Skeletal muscle satellite cell (primary cell): ENCODE results near the gene HOXD13.

ENCODE experiments used
- H3K27me3 ChIP-seq: 2 replicates; pipeline ENCODE4 v1.7.0; 2013; ENCODE audit warnings: low read length; ENCODE audit not compliant: control insufficient read depth, insufficient read depth
- H3K36me3 ChIP-seq: 2 replicates; pipeline ENCODE4 v1.7.0; 2013; ENCODE audit warnings: mild to moderate bottlenecking, control low read depth, low read length; ENCODE audit not compliant: insufficient read depth
- H3K4me1 ChIP-seq: 2 replicates; pipeline ENCODE4 v1.7.0; 2013; ENCODE audit warnings: low read length; ENCODE audit not compliant: control insufficient read depth, insufficient read depth
- H3K4me2 ChIP-seq: 2 replicates; pipeline ENCODE4 v1.7.0; 2013; ENCODE audit warnings: mild to moderate bottlenecking, low read length
- H3K4me3 ChIP-seq: 2 replicates; pipeline ENCODE4 v1.7.0; 2013; ENCODE audit warnings: low read length
- H3K9ac ChIP-seq: 2 replicates; pipeline ENCODE4 v1.7.0; 2013; ENCODE audit warnings: mild to moderate bottlenecking, low read depth, low read length, moderate library complexity
- H3K9me3 ChIP-seq: replicated peaks from 2 replicates; pipeline ENCODE4 v1.7.0; 2013; ENCODE audit warnings: mild to moderate bottlenecking, control low read depth, low read length

The HOXD13 gene

DNA sequence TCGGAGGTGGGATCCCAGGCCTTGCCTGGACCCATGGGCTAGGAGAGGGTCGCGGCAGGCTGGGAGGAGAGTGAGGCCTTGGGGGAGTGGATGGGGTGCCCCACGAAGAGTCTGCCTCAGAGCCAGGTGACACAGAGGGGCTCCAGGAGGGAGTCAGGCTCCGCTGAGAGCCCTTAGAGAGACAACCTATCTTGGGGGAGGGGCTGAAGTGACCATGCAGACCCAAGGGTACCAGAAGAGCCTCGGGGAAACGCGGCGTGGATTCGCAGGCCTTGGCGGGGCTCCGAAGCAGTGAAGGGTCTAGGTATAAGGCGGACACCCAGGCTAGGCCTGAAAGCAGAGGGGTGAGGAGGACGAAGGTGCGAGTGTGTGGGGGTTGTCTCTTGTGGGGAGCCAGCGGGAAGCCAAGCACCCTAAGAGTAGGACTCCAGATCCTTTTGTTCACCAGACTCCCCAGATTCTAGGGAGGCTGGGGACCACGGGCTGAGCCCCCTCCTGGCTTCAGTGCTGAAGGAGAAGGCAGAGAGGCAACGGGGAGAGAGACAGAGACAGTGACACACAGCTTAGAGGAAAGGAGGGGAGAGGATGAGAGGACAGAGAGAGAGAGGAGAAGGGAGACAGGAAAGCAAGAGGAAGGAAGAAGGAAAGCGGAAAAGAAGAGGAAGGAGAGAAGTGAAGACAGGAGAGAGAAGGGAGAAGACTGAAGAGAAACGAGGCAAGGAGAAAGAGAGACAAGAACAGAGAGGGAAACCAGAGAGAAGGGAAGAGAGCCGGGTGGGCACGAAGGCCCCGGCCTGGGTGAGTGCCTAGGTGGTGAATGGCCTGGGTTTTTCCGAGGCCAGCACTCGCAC is 13.4 kb downstream of the HOXD13 start:
- Histone ChIP-seq H3K4me2 (no peak overlapping the region), H3K27me3 (peaks cover 93% of the 10 kb centered on the region), H3K36me3 (no peaks in the 10 kb centered on the region), H3K4me1 (peaks cover 18% of the 10 kb centered on the region), H3K9ac (no peak overlapping the region), H3K9me3 (no peaks in the 10 kb centered on the region), H3K4me3 (no peak overlapping the region)

DNA sequence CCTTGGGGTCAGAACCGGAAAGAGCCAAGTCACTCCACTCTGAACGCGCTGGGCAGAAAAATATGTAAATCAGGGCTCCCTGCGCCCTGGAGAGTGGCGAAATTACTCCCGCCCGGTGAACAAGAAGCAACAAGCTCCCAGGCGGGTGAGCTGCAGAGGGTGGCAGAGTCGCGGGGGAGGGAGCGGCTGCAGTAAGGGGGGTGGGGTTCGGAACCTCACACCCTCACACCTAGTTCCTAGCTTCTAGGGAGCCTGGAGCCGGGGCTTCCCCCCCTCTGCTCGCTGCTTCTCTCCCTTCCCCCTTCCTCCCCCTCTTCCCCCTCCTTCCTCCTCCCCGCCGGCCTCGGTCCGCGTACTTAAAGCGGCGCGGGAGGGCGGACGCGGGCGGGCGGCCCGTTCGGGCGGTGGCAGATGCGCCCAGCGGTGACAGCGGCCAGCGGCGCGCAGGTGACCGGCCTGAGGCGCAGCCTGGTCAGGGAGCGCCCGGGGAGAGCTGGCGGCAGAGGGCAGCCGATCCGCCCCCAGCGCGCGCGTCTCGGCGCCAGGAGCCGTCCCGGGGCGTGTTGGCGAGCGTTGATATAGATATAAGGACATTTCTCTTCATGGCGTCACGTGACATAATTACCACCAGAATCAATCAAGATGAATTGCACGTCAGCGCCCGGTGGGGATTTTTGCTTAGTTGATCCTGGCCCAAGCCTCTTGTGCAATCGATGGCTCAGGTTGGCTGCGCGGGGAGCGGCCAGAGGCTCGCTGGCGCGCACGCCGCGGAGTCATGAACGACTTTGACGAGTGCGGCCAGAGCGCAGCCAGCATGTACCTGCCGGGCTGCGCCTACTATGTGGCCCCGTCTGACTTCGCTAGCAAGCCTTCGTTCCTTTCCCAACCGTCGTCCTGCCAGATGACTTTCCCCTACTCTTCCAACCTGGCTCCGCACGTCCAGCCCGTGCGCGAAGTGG is 14.3 kb downstream of the HOXD13 start, which contains the start of gene HOXD11:
HOXD11 (plus strand) TSS at position 700 of the 959 bp plus-strand sequence; CDS start at position 776, 76 bp downstream.
- H3K4me2 ChIP-seq, result peak within 1 kb of the TSS; percentile 56
- peaks cover 92% of the 10 kb centered on the region for H3K27me3 ChIP-seq
- H3K4me1 ChIP-seq, result peaks cover 18% of the 10 kb centered on the region
- no peak within 1 kb of the TSS for H3K9ac ChIP-seq
- peak within 1 kb of the TSS; percentile 53 for H3K4me3 ChIP-seq
- no peaks in the 10 kb centered on the region for H3K36me3 ChIP-seq
- no peaks in the 10 kb centered on the region for H3K9me3 ChIP-seq

DNA sequence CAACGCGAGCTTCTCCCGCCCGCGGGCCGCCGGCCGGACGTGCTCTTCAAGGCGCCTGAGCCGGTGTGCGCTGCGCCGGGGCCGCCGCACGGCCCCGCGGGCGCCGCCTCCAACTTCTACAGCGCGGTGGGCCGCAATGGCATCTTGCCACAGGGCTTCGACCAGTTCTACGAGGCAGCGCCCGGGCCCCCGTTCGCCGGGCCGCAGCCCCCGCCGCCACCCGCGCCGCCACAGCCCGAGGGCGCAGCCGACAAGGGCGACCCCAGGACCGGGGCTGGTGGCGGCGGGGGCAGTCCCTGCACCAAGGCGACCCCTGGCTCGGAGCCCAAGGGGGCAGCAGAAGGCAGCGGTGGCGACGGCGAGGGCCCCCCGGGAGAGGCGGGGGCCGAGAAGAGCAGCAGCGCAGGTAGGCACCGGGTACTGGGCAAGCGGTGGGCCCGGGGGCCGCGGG is 15.2 kb downstream of the HOXD13 start:
- Histone ChIP-seq H3K9me3 (no peaks in the 10 kb centered on the region), H3K36me3 (no peaks in the 10 kb centered on the region), H3K9ac (no peak overlapping the region), H3K4me1 (peaks cover 18% of the 10 kb centered on the region), H3K27me3 (peaks cover 92% of the 10 kb centered on the region), H3K4me3 (no peak overlapping the region), H3K4me2 (no peak overlapping the region)

DNA sequence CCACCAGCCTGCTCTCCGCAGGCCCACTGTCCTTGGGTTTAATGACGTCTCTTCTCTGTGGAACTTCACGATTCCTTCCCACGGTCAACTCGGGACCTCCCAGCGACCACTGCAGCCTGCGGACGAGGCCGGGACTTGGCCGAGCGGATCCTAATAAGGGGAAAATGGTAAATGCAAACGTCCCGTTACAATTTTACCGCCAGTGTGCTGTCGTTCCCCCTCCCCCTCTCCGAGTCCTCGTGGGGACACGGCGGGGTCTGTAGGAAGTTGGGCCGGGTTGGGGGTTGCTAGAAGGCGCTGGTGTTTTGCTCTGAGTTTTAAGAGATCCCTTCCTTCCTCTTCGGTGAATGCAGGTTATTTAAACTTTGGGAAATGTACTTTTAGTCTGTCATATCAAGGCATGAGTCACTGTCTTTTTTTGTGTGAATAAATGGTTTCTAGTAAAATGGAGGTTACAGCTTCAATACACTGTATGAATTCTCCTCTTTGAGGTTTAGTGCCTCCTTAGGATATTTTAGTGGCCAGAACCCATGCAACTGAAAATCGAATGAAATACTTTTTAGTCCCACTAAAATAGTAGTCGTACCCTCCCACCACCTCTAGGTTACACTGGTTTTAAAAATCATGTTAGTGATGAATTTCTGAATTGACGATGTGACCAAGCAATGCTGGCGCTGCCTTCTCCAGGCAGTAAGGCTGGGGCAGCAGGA is 16.8 kb downstream of the HOXD13 start:
- H3K4me3 ChIP-seq, result no peak overlapping the region
- no peaks in the 10 kb centered on the region for H3K36me3 ChIP-seq
- H3K9ac ChIP-seq, result no peak overlapping the region
- H3K4me2 ChIP-seq, result no peak overlapping the region
- no peaks in the 10 kb centered on the region for H3K9me3 ChIP-seq
- peaks cover 12% of the 10 kb centered on the region for H3K4me1 ChIP-seq
- peaks cover 92% of the 10 kb centered on the region for H3K27me3 ChIP-seq

DNA sequence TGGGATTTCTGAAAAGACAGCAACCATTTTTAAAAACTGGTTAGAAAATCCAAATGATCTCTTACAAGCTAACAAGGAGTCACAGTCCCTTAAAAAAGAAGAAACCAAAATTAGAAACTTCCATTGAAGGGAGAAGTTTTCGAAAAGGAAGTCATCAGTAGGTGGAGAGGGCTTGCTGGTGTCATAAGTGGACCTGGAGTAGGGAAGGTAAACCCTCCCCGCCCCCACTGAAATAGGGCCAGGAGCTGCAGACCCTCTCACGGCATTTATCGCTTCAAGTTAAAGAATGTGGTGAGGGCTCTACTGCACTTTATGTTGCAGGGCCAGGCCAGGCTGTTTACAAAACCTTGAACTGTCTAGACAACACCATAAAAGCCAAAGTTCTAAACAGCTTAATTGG is 17.4 kb downstream of the HOXD13 start:
- Histone ChIP-seq H3K4me1 (peaks cover 6% of the 10 kb centered on the region), H3K9me3 (no peaks in the 10 kb centered on the region), H3K9ac (no peak overlapping the region), H3K4me3 (no peak overlapping the region), H3K36me3 (no peaks in the 10 kb centered on the region), H3K4me2 (no peak overlapping the region), H3K27me3 (peaks cover 92% of the 10 kb centered on the region)

DNA sequence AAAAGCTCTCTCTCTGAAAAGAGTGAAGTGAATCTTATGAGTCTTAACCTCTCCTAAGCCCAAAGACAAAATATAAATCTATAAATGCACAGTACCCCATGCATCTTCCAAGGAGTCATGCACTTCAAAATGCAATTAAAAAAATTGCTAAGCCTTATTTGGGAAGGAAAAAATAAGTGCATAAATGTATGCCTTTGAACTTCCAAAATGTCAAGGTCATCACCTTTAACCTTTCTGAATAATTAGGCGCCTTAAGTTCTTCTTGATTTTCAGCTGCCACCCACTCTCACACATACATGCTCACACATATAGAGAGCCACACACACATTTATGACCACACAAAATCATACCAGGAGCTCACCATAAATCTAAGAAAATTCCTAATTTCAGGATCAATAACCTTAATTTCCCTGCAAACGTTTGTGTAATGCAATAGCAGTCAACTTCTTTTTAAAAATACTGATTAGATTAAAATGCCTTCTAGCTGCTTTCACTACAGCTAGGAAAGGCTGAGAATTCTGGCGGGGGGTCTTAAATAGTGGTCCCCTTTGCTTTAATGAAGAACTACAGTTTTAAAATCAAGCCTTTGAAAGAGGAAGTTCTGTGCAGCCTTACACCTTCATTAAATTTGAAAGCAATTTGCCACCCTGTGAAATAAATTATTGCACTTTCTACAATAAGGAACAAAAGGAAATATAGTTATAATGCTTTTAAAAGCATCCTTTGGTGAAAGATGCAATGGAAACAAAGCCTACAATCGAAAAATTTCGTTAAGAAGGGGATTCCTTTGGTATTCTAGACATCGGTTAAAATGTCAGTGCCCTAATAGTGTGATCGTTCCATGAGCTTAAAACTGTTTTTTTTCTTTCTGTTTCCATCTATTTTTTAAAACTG is 18.1 kb downstream of the HOXD13 start:
- no peaks in the 10 kb centered on the region for H3K36me3 ChIP-seq
- H3K4me3 ChIP-seq, result no peak overlapping the region
- no peak overlapping the region for H3K9ac ChIP-seq
- H3K4me1 ChIP-seq, result peaks cover 5% of the 10 kb centered on the region
- peaks cover 92% of the 10 kb centered on the region for H3K27me3 ChIP-seq
- H3K9me3 ChIP-seq, result no peaks in the 10 kb centered on the region
- H3K4me2 ChIP-seq, result no peak overlapping the region

DNA sequence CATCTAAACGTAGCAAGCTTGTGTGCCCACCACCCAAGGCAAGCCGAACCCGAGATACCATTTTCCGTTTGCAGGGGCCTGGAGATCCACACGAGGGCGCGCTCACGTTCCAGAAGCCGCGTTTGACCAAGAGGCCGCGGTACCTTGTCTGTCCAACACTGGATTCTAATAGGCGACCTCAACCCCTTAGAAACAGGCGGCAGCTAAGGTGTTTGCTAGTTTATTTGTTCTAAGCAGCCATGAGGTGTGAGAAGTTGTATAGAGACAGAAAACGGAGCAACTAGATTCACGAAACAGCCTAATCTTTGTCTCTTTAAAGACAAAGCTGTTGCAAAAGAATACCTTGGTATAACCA is 18.8 kb downstream of the HOXD13 start:
- Histone ChIP-seq H3K36me3 (no peaks in the 10 kb centered on the region), H3K4me1 (peaks cover 5% of the 10 kb centered on the region), H3K4me2 (no peak overlapping the region), H3K9ac (no peak overlapping the region), H3K4me3 (no peak overlapping the region), H3K9me3 (no peaks in the 10 kb centered on the region), H3K27me3 (peaks cover 92% of the 10 kb centered on the region)

DNA sequence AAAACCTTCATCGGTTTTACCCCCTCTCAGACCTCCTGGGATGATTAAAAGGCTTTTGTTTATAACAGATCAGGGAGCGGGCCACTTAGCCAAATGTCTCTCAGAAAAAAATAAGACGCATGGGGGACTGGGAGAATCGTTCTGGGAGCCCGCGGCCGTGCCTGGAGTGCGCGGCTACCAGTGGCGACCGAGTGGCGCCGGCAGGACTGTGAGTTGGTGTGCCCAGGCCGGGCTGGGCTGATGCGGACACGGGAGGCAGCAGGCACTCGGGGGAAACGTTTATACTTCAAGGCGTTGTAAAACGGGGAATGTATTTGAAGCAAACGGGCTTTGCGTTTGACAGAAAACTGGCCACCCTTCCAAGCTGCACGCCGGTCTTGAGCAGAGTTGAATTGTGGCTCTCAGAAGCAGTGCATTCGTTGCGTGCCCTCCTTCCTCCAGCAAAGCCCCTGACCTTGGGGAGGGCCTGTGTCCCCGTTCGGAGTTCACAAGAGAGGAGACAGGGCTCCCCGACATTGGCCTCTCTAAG is 19.4 kb downstream of the HOXD13 start:
- Histone ChIP-seq H3K27me3 (peaks cover 92% of the 10 kb centered on the region), H3K9ac (no peak overlapping the region), H3K4me2 (no peak overlapping the region), H3K4me3 (no peak overlapping the region), H3K9me3 (peaks cover 5% of the 10 kb centered on the region), H3K4me1 (peaks cover 5% of the 10 kb centered on the region), H3K36me3 (no peaks in the 10 kb centered on the region)

DNA sequence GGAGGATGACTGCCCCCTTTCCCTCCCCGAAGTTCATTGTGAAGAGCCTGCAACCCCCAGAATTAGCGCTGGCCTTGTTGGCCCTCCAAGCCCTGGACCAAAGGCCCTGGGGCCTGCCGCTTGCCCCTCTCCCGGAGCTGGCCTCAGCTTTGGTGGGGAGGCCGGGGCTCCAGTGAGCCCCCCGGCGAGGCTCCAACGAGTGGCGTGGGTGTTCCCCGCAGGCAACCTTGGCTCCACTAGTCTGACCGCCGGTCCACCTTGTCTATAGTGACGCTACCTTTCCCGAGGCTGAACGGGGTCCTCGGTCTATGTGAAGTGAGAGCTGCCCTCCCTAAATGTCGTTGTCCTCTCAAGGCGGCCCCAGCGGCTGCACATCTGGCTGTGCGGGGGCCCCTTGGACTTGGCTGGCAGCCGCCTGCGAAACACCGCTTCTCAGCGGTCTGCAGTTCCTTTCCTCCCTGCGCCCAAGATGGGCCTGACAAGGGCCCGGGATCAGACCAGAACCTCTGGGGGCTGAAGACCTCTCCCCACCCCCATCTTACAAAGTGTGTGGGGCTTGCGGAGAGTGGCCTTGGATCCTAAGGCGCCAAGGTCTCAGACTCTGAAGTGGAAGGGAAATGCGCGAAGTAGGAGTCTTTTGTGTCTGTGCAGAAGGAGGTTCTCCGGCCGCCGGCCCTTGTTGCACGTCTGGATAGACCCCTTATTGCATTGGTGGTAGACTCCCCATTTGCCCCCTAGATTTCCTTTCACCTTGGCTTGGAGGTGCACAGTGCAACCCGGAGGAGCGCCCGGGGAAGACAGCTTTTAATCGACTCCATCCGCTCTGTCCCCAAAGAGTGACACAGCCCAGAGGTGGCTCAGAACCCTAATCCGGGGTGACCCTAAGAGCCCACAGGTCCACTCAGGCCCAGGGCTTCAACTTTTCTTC is 20.1 kb downstream of the HOXD13 start:
- Histone ChIP-seq H3K36me3 (no peaks in the 10 kb centered on the region), H3K9me3 (peaks cover 5% of the 10 kb centered on the region), H3K27me3 (peaks cover 95% of the 10 kb centered on the region), H3K4me2 (no peak overlapping the region), H3K4me3 (no peak overlapping the region), H3K9ac (no peak overlapping the region), H3K4me1 (no peaks in the 10 kb centered on the region)
